Smooth muscle cell (in vitro differentiated cells): ENCODE data around the gene MAGEF1. TPM values are rescaled to one million over a fixed set of nuclear protein-coding genes. Genes with fewer than 3 reads are reported as not detected.

Experiments used
- polyA plus RNA-seq: library from polyadenylated mRNA; unstranded; fragments of >200 nt; fragmentation: Nextera tagmentation; extraction: Ambion mirVana; gene quantifications from 2 replicates; pipeline ENCODE4 v1.2.1, GENCODE V29; 2016
- total RNA-seq: library from RNA; depleted of rRNA; stranded (reverse); fragments of >200 nt; gene quantifications from 2 replicates; pipeline ENCODE4 v1.2.3, GENCODE V29; 2014

Gene MAGEF1
- total and polyA plus RNA-seq, 2 experiments from 2014 or later = 37.0 to 52.7 TPM

Other genes starting within 250 kb of the MAGEF1 start
- 9.9 and 11.1 TPM in 2 replicates for gene EPHB3, start 150.3 kb downstream of the MAGEF1 start, total RNA-seq
- 23.1 and 31.6 TPM in 2 replicates for gene EPHB3, start 150.3 kb downstream of the MAGEF1 start, polyA plus RNA-seq
- 42.2 and 53.9 TPM in 2 replicates for gene VPS8, start 100.1 kb upstream of the MAGEF1 start, total RNA-seq
- gene VPS8, start 100.1 kb upstream of the MAGEF1 start, polyA plus RNA-seq = 16.1 TPM in 2 replicates